ENCODE data around the gene GTF2IRD2.
"Not testable (repeated sequence)": the region's sequence is repeated elsewhere in the genome, so short reads cannot be mapped to it uniquely, and the experiment has no call there.

DNA sequence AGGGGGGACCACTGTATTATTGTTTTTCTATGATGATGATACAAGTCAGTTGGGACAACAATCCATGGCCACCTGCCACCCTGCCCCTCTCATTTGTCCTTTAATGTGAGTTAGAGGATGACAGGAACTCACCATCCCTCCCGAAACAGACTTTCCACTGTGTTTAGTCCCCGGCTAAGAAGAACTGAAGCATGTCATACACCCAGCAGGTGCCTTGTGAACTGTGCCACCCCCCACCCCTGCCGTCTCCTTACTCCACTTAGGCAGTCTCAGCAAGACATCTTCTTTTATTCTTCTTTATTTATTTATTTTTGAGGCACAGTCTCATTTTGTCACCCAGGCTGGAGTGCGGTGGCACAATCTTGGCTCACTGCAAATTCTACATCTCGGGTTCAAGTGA, 30.1 kb downstream of the GTF2IRD2 start:
- TF ChIP-seq EZH2 (IDR thresholded peaks at IDR 0.05; ENCODE audit: low read length, missing control alignments): not testable (repeated sequence)
- TF ChIP-seq, protein P1, sequence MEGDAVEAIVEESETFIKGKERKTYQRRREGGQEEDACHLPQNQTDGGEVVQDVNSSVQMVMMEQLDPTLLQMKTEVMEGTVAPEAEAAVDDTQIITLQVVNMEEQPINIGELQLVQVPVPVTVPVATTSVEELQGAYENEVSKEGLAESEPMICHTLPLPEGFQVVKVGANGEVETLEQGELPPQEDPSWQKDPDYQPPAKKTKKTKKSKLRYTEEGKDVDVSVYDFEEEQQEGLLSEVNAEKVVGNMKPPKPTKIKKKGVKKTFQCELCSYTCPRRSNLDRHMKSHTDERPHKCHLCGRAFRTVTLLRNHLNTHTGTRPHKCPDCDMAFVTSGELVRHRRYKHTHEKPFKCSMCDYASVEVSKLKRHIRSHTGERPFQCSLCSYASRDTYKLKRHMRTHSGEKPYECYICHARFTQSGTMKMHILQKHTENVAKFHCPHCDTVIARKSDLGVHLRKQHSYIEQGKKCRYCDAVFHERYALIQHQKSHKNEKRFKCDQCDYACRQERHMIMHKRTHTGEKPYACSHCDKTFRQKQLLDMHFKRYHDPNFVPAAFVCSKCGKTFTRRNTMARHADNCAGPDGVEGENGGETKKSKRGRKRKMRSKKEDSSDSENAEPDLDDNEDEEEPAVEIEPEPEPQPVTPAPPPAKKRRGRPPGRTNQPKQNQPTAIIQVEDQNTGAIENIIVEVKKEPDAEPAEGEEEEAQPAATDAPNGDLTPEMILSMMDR (conservative IDR thresholded peaks at IDR 0.05 in 1 of 2, IDR thresholded peaks at IDR 0.05 in 1 of 2; ENCODE audit: low read depth in 1 of 2, low read length in 2 of 2): not testable (repeated sequence)
